ENCODE measurements around the gene DRD1.
"Not testable (repeated sequence)": the region's sequence is repeated elsewhere in the genome, so short reads cannot be mapped to it uniquely, and the experiment has no call there.

The DRD1 gene

GRCh38 chr5:175448276-175448675 lies 4.3 kb upstream of the DRD1 start:
- Histone ChIP-seq H3K4me1 (ENCODE audit: insufficient read depth, low read length) (peaks cover 7% of the 10 kb centered on the region; the same call in 1 of the 2 replicates), H3K9me3 (ENCODE audit: insufficient read depth, low read depth, low read length) (no peaks in the 10 kb centered on the region), H3K27ac (ENCODE audit: low read length) (no peak overlapping the region), H3K27me3 (ENCODE audit: insufficient read depth, low read length) (peaks cover 50% of the 10 kb centered on the region), H3K36me3 (ENCODE audit: insufficient read depth, low read depth, low read length) (no peaks in the 10 kb centered on the region), H3K9ac (ENCODE audit: low read depth, low read length) (no peak overlapping the region), H3K4me3 (ENCODE audit: low read length) (no peak overlapping the region)

GRCh38 chr5:175447571-175447970 lies 3.6 kb upstream of the DRD1 start:
- H3K4me1 ChIP-seq (ENCODE audit: insufficient read depth, low read length), result peaks cover 7% of the 10 kb centered on the region; the same call in 1 of the 2 replicates
- H3K27me3 ChIP-seq (ENCODE audit: insufficient read depth, low read length), result peaks cover 57% of the 10 kb centered on the region
- H3K9ac ChIP-seq (ENCODE audit: low read depth, low read length), result no peak overlapping the region
- H3K9me3 ChIP-seq (ENCODE audit: insufficient read depth, low read depth, low read length), result no peaks in the 10 kb centered on the region
- no peaks in the 10 kb centered on the region for H3K36me3 ChIP-seq (ENCODE audit: insufficient read depth, low read depth, low read length)
- no peak overlapping the region for H3K4me3 ChIP-seq (ENCODE audit: low read length)
- no peak overlapping the region for H3K27ac ChIP-seq (ENCODE audit: low read length)

- H3K4me1 ChIP-seq (ENCODE audit: insufficient read depth, low read length); H3K27ac ChIP-seq (ENCODE audit: low read length); H3K9ac ChIP-seq (ENCODE audit: low read depth, low read length); H3K4me3 ChIP-seq (ENCODE audit: low read length); H3K36me3 ChIP-seq (ENCODE audit: insufficient read depth, low read depth, low read length); H3K9me3 ChIP-seq (ENCODE audit: insufficient read depth, low read depth, low read length): not testable (repeated sequence)
- H3K27me3 ChIP-seq (ENCODE audit: insufficient read depth, low read length), result peaks cover 69% of the 10 kb centered on the region
Measured at GRCh38 chr5:175446378-175446777, 2.4 kb upstream of the DRD1 start.

- H3K36me3 ChIP-seq (ENCODE audit: insufficient read depth, low read depth, low read length), result no peaks in the 10 kb centered on the region
- no peak overlapping the region for H3K27ac ChIP-seq (ENCODE audit: low read length)
- peaks cover 71% of the 10 kb centered on the region for H3K27me3 ChIP-seq (ENCODE audit: insufficient read depth, low read length)
- no peaks in the 10 kb centered on the region for H3K9me3 ChIP-seq (ENCODE audit: insufficient read depth, low read depth, low read length)
- H3K4me1 ChIP-seq (ENCODE audit: insufficient read depth, low read length), result peaks cover 7% of the 10 kb centered on the region; the same call in 1 of the 2 replicates
- no peak overlapping the region for H3K9ac ChIP-seq (ENCODE audit: low read depth, low read length)
- peak overlapping the region; percentile 48; the same call in 1 of the 2 replicates for H3K4me3 ChIP-seq (ENCODE audit: low read length)
Measured at GRCh38 chr5:175444905-175445456, 999 bp upstream of the DRD1 start.

GRCh38 chr5:175443514-175444059 lies 395 bp downstream of the DRD1 start:
- Histone ChIP-seq H3K9ac (ENCODE audit: low read depth, low read length) (no peak overlapping the region), H3K9me3 (ENCODE audit: insufficient read depth, low read depth, low read length) (no peaks in the 10 kb centered on the region), H3K27me3 (ENCODE audit: insufficient read depth, low read length) (peaks cover 68% of the 10 kb centered on the region), H3K4me3 (ENCODE audit: low read length) (peak overlapping the region; percentile 66), H3K36me3 (ENCODE audit: insufficient read depth, low read depth, low read length) (no peaks in the 10 kb centered on the region), H3K27ac (ENCODE audit: low read length) (no peak overlapping the region), H3K4me1 (ENCODE audit: insufficient read depth, low read length) (peaks cover 5% of the 10 kb centered on the region; the same call in 1 of the 2 replicates)

GRCh38 chr5:175438234-175438857 lies 5.6 kb downstream of the DRD1 start:
- Histone ChIP-seq H3K9ac (ENCODE audit: low read depth, low read length) (no peak overlapping the region), H3K27ac (ENCODE audit: low read length) (no peak overlapping the region), H3K9me3 (ENCODE audit: insufficient read depth, low read depth, low read length) (no peaks in the 10 kb centered on the region), H3K27me3 (ENCODE audit: insufficient read depth, low read length) (peaks cover 22% of the 10 kb centered on the region), H3K36me3 (ENCODE audit: insufficient read depth, low read depth, low read length) (no peaks in the 10 kb centered on the region), H3K4me3 (ENCODE audit: low read length) (no peak overlapping the region), H3K4me1 (ENCODE audit: insufficient read depth, low read length) (peaks cover 24% of the 10 kb centered on the region)

- no peak overlapping the region for H3K27ac ChIP-seq (ENCODE audit: low read length)
- no peak overlapping the region for H3K4me3 ChIP-seq (ENCODE audit: low read length)
- H3K9ac ChIP-seq (ENCODE audit: low read depth, low read length), result no peak overlapping the region
- peaks cover 2% of the 10 kb centered on the region; the same call in 1 of the 2 replicates for H3K27me3 ChIP-seq (ENCODE audit: insufficient read depth, low read length)
- no peaks in the 10 kb centered on the region for H3K36me3 ChIP-seq (ENCODE audit: insufficient read depth, low read depth, low read length)
- H3K9me3 ChIP-seq (ENCODE audit: insufficient read depth, low read depth, low read length), result no peaks in the 10 kb centered on the region
- peaks cover 24% of the 10 kb centered on the region for H3K4me1 ChIP-seq (ENCODE audit: insufficient read depth, low read length)
Measured at GRCh38 chr5:175436359-175436758, 7.6 kb downstream of the DRD1 start.

GRCh38 chr5:175434800-175435199 lies 9.2 kb downstream of the DRD1 start:
- Histone ChIP-seq H3K27me3 (ENCODE audit: insufficient read depth, low read length) (no peaks in the 10 kb centered on the region), H3K4me1 (ENCODE audit: insufficient read depth, low read length) (peaks cover 24% of the 10 kb centered on the region), H3K36me3 (ENCODE audit: insufficient read depth, low read depth, low read length) (no peaks in the 10 kb centered on the region)

GRCh38 chr5:175427762-175428161 lies 16.2 kb downstream of the DRD1 start:
- H3K4me1 ChIP-seq (ENCODE audit: insufficient read depth, low read length), result no peaks in the 10 kb centered on the region
- no peak overlapping the region for H3K9ac ChIP-seq (ENCODE audit: low read depth, low read length)
- no peaks in the 10 kb centered on the region for H3K36me3 ChIP-seq (ENCODE audit: insufficient read depth, low read depth, low read length)
- no peaks in the 10 kb centered on the region for H3K27me3 ChIP-seq (ENCODE audit: insufficient read depth, low read length)
- no peak overlapping the region for H3K4me3 ChIP-seq (ENCODE audit: low read length)
- H3K27ac ChIP-seq (ENCODE audit: low read length), result no peak overlapping the region
- H3K9me3 ChIP-seq (ENCODE audit: insufficient read depth, low read depth, low read length), result no peaks in the 10 kb centered on the region

More at GRCh38 chr5:175434800-175435199, 9.2 kb downstream of the DRD1 start:
- peak overlapping the region; percentile 24; the same call in 1 of the 2 replicates for H3K4me3 ChIP-seq (ENCODE audit: low read length)
- H3K27ac ChIP-seq (ENCODE audit: low read length), result no peak overlapping the region
- no peak overlapping the region; the same call in 1 of the 2 replicates for H3K9ac ChIP-seq (ENCODE audit: low read depth, low read length)
- no peaks in the 10 kb centered on the region for H3K9me3 ChIP-seq (ENCODE audit: insufficient read depth, low read depth, low read length)

- H3K36me3 ChIP-seq (ENCODE audit: insufficient read depth, low read depth, low read length); H3K27ac ChIP-seq (ENCODE audit: low read length); H3K9ac ChIP-seq (ENCODE audit: low read depth, low read length); H3K9me3 ChIP-seq (ENCODE audit: insufficient read depth, low read depth, low read length); H3K4me3 ChIP-seq (ENCODE audit: low read length); H3K27me3 ChIP-seq (ENCODE audit: insufficient read depth, low read length); H3K4me1 ChIP-seq (ENCODE audit: insufficient read depth, low read length): not testable (repeated sequence)
Measured at GRCh38 chr5:175424594-175424993, 19.4 kb downstream of the DRD1 start.

GRCh38 chr5:175422058-175422457 lies 21.9 kb downstream of the DRD1 start:
- Histone ChIP-seq H3K27me3 (ENCODE audit: insufficient read depth, low read length) (no peaks in the 10 kb centered on the region), H3K27ac (ENCODE audit: low read length) (no peak overlapping the region), H3K9ac (ENCODE audit: low read depth, low read length) (no peak overlapping the region), H3K4me3 (ENCODE audit: low read length) (no peak overlapping the region), H3K9me3 (ENCODE audit: insufficient read depth, low read depth, low read length) (no peaks in the 10 kb centered on the region), H3K36me3 (ENCODE audit: insufficient read depth, low read depth, low read length) (no peaks in the 10 kb centered on the region), H3K4me1 (ENCODE audit: insufficient read depth, low read length) (no peaks in the 10 kb centered on the region)

GRCh38 chr5:175420383-175420782 lies 23.6 kb downstream of the DRD1 start:
- H3K9me3 ChIP-seq (ENCODE audit: insufficient read depth, low read depth, low read length), result peaks cover 3% of the 10 kb centered on the region; the same call in 1 of the 2 replicates
- no peaks in the 10 kb centered on the region for H3K27me3 ChIP-seq (ENCODE audit: insufficient read depth, low read length)
- H3K4me1 ChIP-seq (ENCODE audit: insufficient read depth, low read length), result no peaks in the 10 kb centered on the region
- H3K36me3 ChIP-seq (ENCODE audit: insufficient read depth, low read depth, low read length), result no peaks in the 10 kb centered on the region
- no peak overlapping the region for H3K4me3 ChIP-seq (ENCODE audit: low read length)
- H3K9ac ChIP-seq (ENCODE audit: low read depth, low read length), result no peak overlapping the region
- no peak overlapping the region for H3K27ac ChIP-seq (ENCODE audit: low read length)
